K562 (cell line): ENCODE data around the gene HMCN1.

Experiments
- CCAR2 ChIP-seq: fragments of 200-400 bp; formaldehyde crosslinking; IDR thresholded peaks from 2 replicates; pipeline ENCODE4 v1.6.1; 2017; ENCODE audit warnings: mild to moderate bottlenecking, low read depth, low read length
- EP300 ChIP-seq: IDR thresholded peaks from 2 replicates; pipeline ENCODE4 v1.6.1; 2012; ENCODE audit warnings: low read length, improper control_type of control experiment
- ESRRA ChIP-seq: fragments of 450-650 bp; IDR thresholded peaks from 2 replicates; pipeline ENCODE4 v1.6.1; 2014; ENCODE audit warnings: low read depth, mild to moderate bottlenecking, moderate library complexity, borderline replicate concordance
- EZH2 ChIP-seq: IDR thresholded peaks from 2 replicates; pipeline ENCODE4 v1.6.1; 2012; ENCODE audit warnings: low read depth, mild to moderate bottlenecking, inconsistent platforms, low read length, borderline replicate concordance
- HDAC6 ChIP-seq: IDR thresholded peaks from 2 replicates; pipeline ENCODE4 v1.6.1; 2012; ENCODE audit warnings: low read depth, mild to moderate bottlenecking, control low read depth, inconsistent platforms, low read length, moderate library complexity
- MAFK ChIP-seq: IDR thresholded peaks from 2 replicates; pipeline ENCODE4 v1.6.1; 2011; ENCODE audit warnings: low read length, improper control_type of control experiment
- MCM7 ChIP-seq, 2 experiments: fragments of 450-650 bp; IDR thresholded peaks; 2 replicates each; pipeline ENCODE4 v1.6.1; 2016 to 2018
- RAD21 ChIP-seq, 2 experiments: fragments of 250-450 bp in 1 of 2; fragments of 450-650 bp in 1 of 2; sonication (Bioruptor Pico) in 1 of 2; formaldehyde crosslinking in 1 of 2; IDR thresholded peaks in 1 of 2; conservative IDR thresholded peaks in 1 of 2; 2 replicates each; pipeline versions ENCODE4 v1.4.0 to v1.8.0; 2020 to 2022; ENCODE audit warnings: mild to moderate bottlenecking in 2 of 2, moderate library complexity in 1 of 2
- XRCC5 ChIP-seq: fragments of 200-400 bp; formaldehyde crosslinking; IDR thresholded peaks from 2 replicates; pipeline ENCODE4 v1.6.1; 2017; ENCODE audit warnings: low read depth, mild to moderate bottlenecking, low read length
- ZBTB11 ChIP-seq, 3 experiments: fragments of 200-800 bp in 1 of 3; fragments of 250-450 bp in 1 of 3; fragments of 450-650 bp in 1 of 3; sonication (Bioruptor Pico) in 1 of 3; sonication (Bioruptor generic) in 1 of 3; formaldehyde crosslinking in 1 of 3; IDR thresholded peaks; 2 replicates each; pipeline versions ENCODE4 v1.6.1 to v1.8.0; 2016 to 2022; ENCODE audit warnings: mild to moderate bottlenecking in 2 of 3, missing genetic modification characterization in 2 of 3, missing compliant biosample characterization in 1 of 3, moderate library complexity in 1 of 3
- TF ChIP-seq, protein P1 (sequence below), 3 experiments: IDR thresholded peaks in 2 of 3; conservative IDR thresholded peaks in 1 of 3; 2 replicates each; pipeline ENCODE4 v1.5.1; 2011 to 2012; ENCODE audit warnings: low read length in 3 of 3, mild to moderate bottlenecking in 3 of 3, control low read depth in 2 of 3, improper control_type of control experiment in 1 of 3, inconsistent platforms in 1 of 3, low read depth in 1 of 3, mixed read lengths in 1 of 3, moderate library complexity in 1 of 3; ENCODE audit not compliant: insufficient read depth in 2 of 3

DNA sequence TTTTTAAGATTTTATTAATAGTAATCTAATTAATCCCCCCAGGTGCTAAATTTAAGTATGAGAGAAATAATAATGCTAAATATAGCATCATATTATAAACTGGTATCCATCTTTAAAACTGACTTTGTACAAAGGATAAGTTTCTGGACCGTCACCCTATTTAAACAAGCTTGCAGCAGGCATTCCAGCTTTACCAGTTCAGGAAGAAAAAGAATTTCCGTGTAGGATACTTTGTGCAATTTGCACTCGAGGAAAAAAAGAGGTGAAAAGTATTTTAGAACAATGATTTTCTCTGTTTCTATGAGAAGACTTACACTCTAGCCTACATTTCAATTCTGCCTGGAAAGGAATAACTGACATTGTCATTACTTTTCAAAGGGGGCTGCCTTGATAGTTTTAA, 27.6 kb downstream of the HMCN1 start:
- TF ChIP-seq EP300 (no peak), EZH2 (no peak), ZBTB11 (CRISPR knock-in tag; IDR thresholded peaks at IDR 0.05) (no peak), RAD21 (CRISPR knock-in tag; conservative IDR thresholded peaks at IDR 0.05 in 1 of 2, IDR thresholded peaks at IDR 0.05 in 1 of 2) (no peak), CCAR2 (no peak), XRCC5 (no peak), HDAC6 (no peak), MCM7 (IDR thresholded peaks at IDR 0.05) (no peak), ESRRA (no peak), MAFK (no peak)
- TF ChIP-seq, protein P1, sequence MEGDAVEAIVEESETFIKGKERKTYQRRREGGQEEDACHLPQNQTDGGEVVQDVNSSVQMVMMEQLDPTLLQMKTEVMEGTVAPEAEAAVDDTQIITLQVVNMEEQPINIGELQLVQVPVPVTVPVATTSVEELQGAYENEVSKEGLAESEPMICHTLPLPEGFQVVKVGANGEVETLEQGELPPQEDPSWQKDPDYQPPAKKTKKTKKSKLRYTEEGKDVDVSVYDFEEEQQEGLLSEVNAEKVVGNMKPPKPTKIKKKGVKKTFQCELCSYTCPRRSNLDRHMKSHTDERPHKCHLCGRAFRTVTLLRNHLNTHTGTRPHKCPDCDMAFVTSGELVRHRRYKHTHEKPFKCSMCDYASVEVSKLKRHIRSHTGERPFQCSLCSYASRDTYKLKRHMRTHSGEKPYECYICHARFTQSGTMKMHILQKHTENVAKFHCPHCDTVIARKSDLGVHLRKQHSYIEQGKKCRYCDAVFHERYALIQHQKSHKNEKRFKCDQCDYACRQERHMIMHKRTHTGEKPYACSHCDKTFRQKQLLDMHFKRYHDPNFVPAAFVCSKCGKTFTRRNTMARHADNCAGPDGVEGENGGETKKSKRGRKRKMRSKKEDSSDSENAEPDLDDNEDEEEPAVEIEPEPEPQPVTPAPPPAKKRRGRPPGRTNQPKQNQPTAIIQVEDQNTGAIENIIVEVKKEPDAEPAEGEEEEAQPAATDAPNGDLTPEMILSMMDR (IDR thresholded peaks at IDR 0.05 in 2 of 3, conservative IDR thresholded peaks at IDR 0.05 in 1 of 3; ENCODE audit: insufficient read depth in 2 of 3, low read depth in 1 of 3, low read length in 3 of 3), result no peak
